OCI-LY3 (cell line): Measurements from ENCODE around the gene ARHGAP15.

Experiments used
- H2AFZ ChIP-seq: fragments of 200-600, 300-600 bp; shearing (Covaris generic); 2 replicates; pipeline ENCODE4 v1.6.0; 2014; ENCODE audit warnings: antibody characterized with exemption, low read depth, low read length
- H3K27ac ChIP-seq: fragments of 200-600, 300-600 bp; sonication (generic); 2 replicates; pipeline ENCODE4 v1.5.1; 2014; ENCODE audit warnings: mild to moderate bottlenecking, low read length, moderate library complexity, mixed read lengths
- H3K27me3 ChIP-seq: fragments of 200-600, 300-600 bp; sonication (generic); 2 replicates; pipeline ENCODE4 v1.6.1; 2014; ENCODE audit warnings: low read depth, low read length, mixed read lengths
- H3K36me3 ChIP-seq: fragments of 200-600, 300-600 bp; sonication (generic); replicated peaks from 2 replicates; pipeline ENCODE3; 2014; ENCODE audit warnings: low read depth, low read length, mixed read lengths
- H3K4me1 ChIP-seq: fragments of 300-600, 200-600 bp; sonication (generic); 2 replicates; pipeline ENCODE4 v1.6.1; 2014; ENCODE audit warnings: low read length, mixed read lengths
- H3K4me2 ChIP-seq: fragments of 200-600, 300-600 bp; sonication (generic); 2 replicates; pipeline ENCODE4 v1.6.1; 2014; ENCODE audit warnings: low read length, mixed read lengths
- H3K4me3 ChIP-seq: fragments of 300-600, 200-600 bp; sonication (generic); 2 replicates; pipeline ENCODE4 v1.5.1; 2014; ENCODE audit warnings: antibody characterized with exemption, mild to moderate bottlenecking, low read length, moderate library complexity
- H3K79me2 ChIP-seq: fragments of 300-600, 200-600 bp; shearing (Covaris generic); 2 replicates; pipeline ENCODE4 v1.6.1; 2014; ENCODE audit warnings: mild to moderate bottlenecking, low read length, mixed read lengths
- H3K9ac ChIP-seq: fragments of 300-600, 200-600 bp; shearing (Covaris generic); 2 replicates; pipeline ENCODE4 v1.6.0; 2014; ENCODE audit warnings: mild to moderate bottlenecking, low read length, moderate library complexity
- H3K9me3 ChIP-seq: fragments of 200-600, 300-600 bp; shearing (Covaris generic); 2 replicates; pipeline ENCODE4 v1.6.1; 2014; ENCODE audit warnings: low read length, mixed read lengths; ENCODE audit not compliant: insufficient read depth
- H4K20me1 ChIP-seq: fragments of 200-600, 300-600 bp; sonication (generic); 2 replicates; pipeline ENCODE4 v1.6.1; 2016; ENCODE audit warnings: low read length, mixed read lengths; ENCODE audit not compliant: insufficient read depth
- EZH2phosphoT487 ChIP-seq: fragments of 200-600 bp; shearing (Covaris generic); IDR thresholded peaks from 2 replicates; pipeline ENCODE4 v1.6.1; 2018; ENCODE audit warnings: antibody characterized with exemption, mixed run types, low read depth
- TF ChIP-seq, protein P1 (sequence below): fragments of 200-600, 300-600 bp; sonication (generic); IDR thresholded peaks from 2 replicates; pipeline ENCODE4 v1.5.1; 2014; ENCODE audit warnings: antibody characterized with exemption, low read length, low read depth

The ARHGAP15 gene

DNA sequence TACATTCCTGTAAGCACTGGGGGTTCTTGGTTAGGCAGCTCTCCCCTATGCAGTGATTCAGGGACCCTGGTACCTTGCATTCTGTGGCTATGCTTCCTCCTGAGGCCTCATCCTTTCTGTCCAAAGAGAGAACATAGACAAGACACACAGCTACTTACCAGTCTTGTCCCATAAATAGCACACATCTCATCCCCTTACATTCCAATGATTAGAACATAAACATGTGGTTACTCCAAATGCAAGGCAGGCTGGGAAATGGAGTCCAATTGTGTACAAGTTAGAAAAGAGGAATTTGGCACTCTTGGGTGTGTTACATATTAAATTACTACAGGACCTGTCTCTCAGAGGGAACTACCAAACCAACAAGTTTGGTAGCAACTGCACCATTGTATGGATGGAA is 171.3 kb downstream of the ARHGAP15 start:
- Histone ChIP-seq H3K9me3 (no peaks in the 10 kb centered on the region), H3K4me2 (no peak overlapping the region), H3K4me1 (no peaks in the 10 kb centered on the region), H2AFZ (no peak overlapping the region), H3K9ac (no peak overlapping the region), H3K4me3 (no peak overlapping the region), H3K36me3 (no peaks in the 10 kb centered on the region), H3K27me3 (no peaks in the 10 kb centered on the region), H4K20me1 (no peaks in the 10 kb centered on the region), H3K27ac (no peak overlapping the region), H3K79me2 (no peaks in the 10 kb centered on the region)
- no peak for TF ChIP-seq EZH2phosphoT487
- TF ChIP-seq, protein P1, sequence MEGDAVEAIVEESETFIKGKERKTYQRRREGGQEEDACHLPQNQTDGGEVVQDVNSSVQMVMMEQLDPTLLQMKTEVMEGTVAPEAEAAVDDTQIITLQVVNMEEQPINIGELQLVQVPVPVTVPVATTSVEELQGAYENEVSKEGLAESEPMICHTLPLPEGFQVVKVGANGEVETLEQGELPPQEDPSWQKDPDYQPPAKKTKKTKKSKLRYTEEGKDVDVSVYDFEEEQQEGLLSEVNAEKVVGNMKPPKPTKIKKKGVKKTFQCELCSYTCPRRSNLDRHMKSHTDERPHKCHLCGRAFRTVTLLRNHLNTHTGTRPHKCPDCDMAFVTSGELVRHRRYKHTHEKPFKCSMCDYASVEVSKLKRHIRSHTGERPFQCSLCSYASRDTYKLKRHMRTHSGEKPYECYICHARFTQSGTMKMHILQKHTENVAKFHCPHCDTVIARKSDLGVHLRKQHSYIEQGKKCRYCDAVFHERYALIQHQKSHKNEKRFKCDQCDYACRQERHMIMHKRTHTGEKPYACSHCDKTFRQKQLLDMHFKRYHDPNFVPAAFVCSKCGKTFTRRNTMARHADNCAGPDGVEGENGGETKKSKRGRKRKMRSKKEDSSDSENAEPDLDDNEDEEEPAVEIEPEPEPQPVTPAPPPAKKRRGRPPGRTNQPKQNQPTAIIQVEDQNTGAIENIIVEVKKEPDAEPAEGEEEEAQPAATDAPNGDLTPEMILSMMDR: no peak

DNA sequence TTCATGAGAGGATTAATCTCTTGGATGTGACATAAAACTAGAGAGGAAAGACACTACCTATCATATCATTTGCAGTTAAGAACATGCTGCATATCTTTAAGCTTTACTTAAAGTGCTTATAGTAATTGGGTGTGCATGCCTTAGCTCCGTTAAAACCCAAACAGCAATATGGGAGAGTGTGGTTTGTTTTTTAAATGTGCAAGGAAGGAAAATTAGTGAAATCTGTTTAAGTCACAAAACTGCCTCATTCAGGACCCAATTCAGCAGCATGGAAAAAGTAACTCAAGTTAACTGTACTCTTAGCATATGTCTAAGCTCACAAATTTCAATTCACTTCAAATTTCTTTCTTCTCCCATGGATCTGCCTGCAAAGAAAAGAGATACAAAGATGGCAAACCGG is 182.2 kb downstream of the ARHGAP15 start:
- Histone ChIP-seq H3K9me3 (no peaks in the 10 kb centered on the region), H3K4me1 (no peaks in the 10 kb centered on the region), H4K20me1 (0 out of 2 replicates have a peak, but pooled peaks cover 6% of the 10 kb centered on the region), H3K79me2 (no peaks in the 10 kb centered on the region), H3K36me3 (no peaks in the 10 kb centered on the region), H3K27me3 (no peaks in the 10 kb centered on the region), H3K4me3 (no peak overlapping the region), H3K4me2 (no peak overlapping the region), H3K27ac (no peak overlapping the region), H2AFZ (no peak overlapping the region), H3K9ac (no peak overlapping the region)
- TF ChIP-seq, protein P1: no peak
- TF ChIP-seq EZH2phosphoT487: no peak

DNA sequence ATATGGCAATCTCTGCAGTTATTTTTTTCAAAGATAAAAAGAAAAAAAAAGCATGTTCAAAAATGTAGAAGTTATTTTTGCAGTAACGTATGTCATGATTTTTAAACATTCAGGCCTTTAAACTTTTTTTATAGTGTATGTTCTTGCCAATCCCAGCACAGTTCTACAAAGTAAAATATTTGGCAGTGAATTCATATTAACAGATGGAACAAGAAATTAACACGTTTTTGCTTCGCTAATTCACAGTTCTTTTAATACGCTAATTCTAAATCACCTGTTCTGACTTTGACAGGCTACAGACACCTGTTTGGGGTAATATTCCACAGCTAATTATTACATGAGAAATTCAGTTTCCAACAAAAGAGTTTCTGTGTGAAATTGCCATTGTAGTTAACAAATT is 183.2 kb downstream of the ARHGAP15 start:
- Histone ChIP-seq H3K36me3 (no peaks in the 10 kb centered on the region), H3K9ac (no peak overlapping the region), H3K27me3 (no peaks in the 10 kb centered on the region), H3K79me2 (no peaks in the 10 kb centered on the region), H4K20me1 (no peaks in the 10 kb centered on the region), H3K9me3 (no peaks in the 10 kb centered on the region), H3K4me3 (no peak overlapping the region), H3K27ac (no peak overlapping the region), H2AFZ (no peak overlapping the region), H3K4me2 (no peak overlapping the region), H3K4me1 (no peaks in the 10 kb centered on the region)
- TF ChIP-seq, protein P1: no peak
- TF ChIP-seq EZH2phosphoT487: no peak

DNA sequence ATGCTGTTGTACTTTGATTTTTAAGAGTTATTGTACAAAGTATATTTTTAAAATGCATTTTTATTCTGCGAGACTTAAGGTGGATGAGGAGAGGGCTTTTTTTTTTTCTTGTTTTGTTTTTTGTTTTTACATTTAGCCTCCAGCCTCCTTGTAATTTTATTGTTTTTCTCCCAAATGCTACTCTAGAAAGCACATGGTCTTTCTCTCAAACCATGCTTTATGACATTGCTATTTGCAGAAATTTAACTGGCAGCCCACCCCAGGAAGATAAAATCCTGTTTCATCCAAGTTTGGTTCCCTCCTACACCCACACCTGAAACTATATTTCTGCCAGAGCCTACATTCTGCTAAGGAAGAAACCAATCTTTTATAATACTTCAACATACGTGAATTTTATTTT is 184.6 kb downstream of the ARHGAP15 start:
- no peak overlapping the region for H3K27ac ChIP-seq
- no peaks in the 10 kb centered on the region for H3K4me1 ChIP-seq
- H3K36me3 ChIP-seq: no peaks in the 10 kb centered on the region
- no peak for TF ChIP-seq EZH2phosphoT487
- TF ChIP-seq, protein P1: no peak
- H3K79me2 ChIP-seq: no peaks in the 10 kb centered on the region
- no peak overlapping the region for H3K4me2 ChIP-seq
- no peaks in the 10 kb centered on the region for H3K9me3 ChIP-seq
- no peaks in the 10 kb centered on the region for H4K20me1 ChIP-seq
- H3K4me3 ChIP-seq: no peak overlapping the region
- no peak overlapping the region for H2AFZ ChIP-seq
- H3K9ac ChIP-seq: no peak overlapping the region
- H3K27me3 ChIP-seq: no peaks in the 10 kb centered on the region
